MM.1S (cell line): Measurements from ENCODE around the gene CNBP.

ENCODE experiments used
- EZH2 ChIP-seq: fragments of 300-600 bp; sonication (generic); optimal IDR thresholded peaks from 2 replicates; pipeline ENCODE3; 2017; ENCODE audit warnings: low read depth, mild to moderate bottlenecking, antibody characterized with exemption, low read length, mixed read lengths
- TF ChIP-seq, protein P1 (sequence below): fragments of 300-600 bp; sonication (generic); IDR thresholded peaks from 2 replicates; pipeline ENCODE4 v1.5.1; 2016; ENCODE audit warnings: antibody characterized with exemption, low read length, mixed read lengths

DNA sequence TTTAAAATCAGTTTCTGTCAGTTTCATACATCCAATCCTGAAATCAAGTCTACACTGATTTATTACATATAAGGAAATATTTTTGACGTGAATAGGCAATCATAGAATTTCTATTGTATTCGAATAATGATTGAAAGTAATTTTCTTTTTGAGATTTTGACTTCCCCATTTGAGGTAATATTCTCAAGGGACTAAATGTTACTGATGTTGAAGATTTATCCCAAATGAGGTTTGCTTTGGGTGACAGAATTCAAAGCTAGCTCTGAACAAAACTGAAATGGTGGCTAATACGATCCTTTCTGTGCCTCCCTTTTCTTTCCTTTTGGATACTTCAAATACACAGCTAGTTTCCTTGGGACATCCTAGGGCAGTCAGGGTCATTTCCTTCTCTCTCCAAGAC is 12.9 kb upstream of the CNBP start:
- TF ChIP-seq, protein P1, sequence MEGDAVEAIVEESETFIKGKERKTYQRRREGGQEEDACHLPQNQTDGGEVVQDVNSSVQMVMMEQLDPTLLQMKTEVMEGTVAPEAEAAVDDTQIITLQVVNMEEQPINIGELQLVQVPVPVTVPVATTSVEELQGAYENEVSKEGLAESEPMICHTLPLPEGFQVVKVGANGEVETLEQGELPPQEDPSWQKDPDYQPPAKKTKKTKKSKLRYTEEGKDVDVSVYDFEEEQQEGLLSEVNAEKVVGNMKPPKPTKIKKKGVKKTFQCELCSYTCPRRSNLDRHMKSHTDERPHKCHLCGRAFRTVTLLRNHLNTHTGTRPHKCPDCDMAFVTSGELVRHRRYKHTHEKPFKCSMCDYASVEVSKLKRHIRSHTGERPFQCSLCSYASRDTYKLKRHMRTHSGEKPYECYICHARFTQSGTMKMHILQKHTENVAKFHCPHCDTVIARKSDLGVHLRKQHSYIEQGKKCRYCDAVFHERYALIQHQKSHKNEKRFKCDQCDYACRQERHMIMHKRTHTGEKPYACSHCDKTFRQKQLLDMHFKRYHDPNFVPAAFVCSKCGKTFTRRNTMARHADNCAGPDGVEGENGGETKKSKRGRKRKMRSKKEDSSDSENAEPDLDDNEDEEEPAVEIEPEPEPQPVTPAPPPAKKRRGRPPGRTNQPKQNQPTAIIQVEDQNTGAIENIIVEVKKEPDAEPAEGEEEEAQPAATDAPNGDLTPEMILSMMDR = no peak
- no peak for TF ChIP-seq EZH2
